Ramos (cell line): ENCODE results near the gene ZNF273.
"Not testable (repeated sequence)": the region's sequence is repeated elsewhere in the genome, so short reads cannot be mapped to it uniquely, and the experiment has no call there.

Source experiments
- in situ Hi-C: fragments of 300-500 bp; cut with MboI; formaldehyde crosslinking; loops from one replicate; pipeline ENCODE4 v1.14.3; 2022; ENCODE audit warnings: low sequenced_read_pairs; ENCODE audit not compliant: unreplicated experiment

Gene ZNF273

GRCh38 chr7:64888901-64889685 lies 14.0 kb upstream of the ZNF273 start:
- in situ Hi-C loops, result no loop called here

GRCh38 chr7:64889686-64890162 lies 13.3 kb upstream of the ZNF273 start:
- in situ Hi-C loops, result no loop called here

GRCh38 chr7:64890273-64890672 lies 12.8 kb upstream of the ZNF273 start:
- in situ Hi-C loops, result not testable (repeated sequence)

- in situ Hi-C loops, result no loop called here
Measured at GRCh38 chr7:64890761-64891362, 12.2 kb upstream of the ZNF273 start.

- in situ Hi-C loops, result not testable (repeated sequence)
Measured at GRCh38 chr7:64891363-64892081, 11.6 kb upstream of the ZNF273 start.

GRCh38 chr7:64892116-64892515 lies 11.0 kb upstream of the ZNF273 start:
- in situ Hi-C loops, result no loop called here

GRCh38 chr7:64892666-64893309 lies 10.3 kb upstream of the ZNF273 start:
- in situ Hi-C loops, result no loop called here

- in situ Hi-C loops, result no loop called here
Measured at GRCh38 chr7:64893401-64893800, 9.7 kb upstream of the ZNF273 start.

- in situ Hi-C loops, result loop anchor here (10.0 to 25.0 kb wide), 2 partner anchors 240 to 598 kb away; partner anchors contain the start of gene ZNF107
Measured at GRCh38 chr7:64902461-64902805, 640 bp upstream of the ZNF273 start.

GRCh38 chr7:64904008-64904407 lies 935 bp downstream of the ZNF273 start:
- in situ Hi-C loops, result loop anchor here (10.0 to 25.0 kb wide), 2 partner anchors 242 to 599 kb away; partner anchors contain the start of gene ZNF107

- in situ Hi-C loops, result loop anchor here (10.0 to 25.0 kb wide), 2 partner anchors 243 to 600 kb away; partner anchors contain the start of gene ZNF107
Measured at GRCh38 chr7:64905133-64905532, 2.1 kb downstream of the ZNF273 start.

- in situ Hi-C loops, result loop anchor here (10.0 to 25.0 kb wide), 2 partner anchors 243 to 601 kb away; partner anchors contain the start of gene ZNF107
Measured at GRCh38 chr7:64905547-64905946, 2.5 kb downstream of the ZNF273 start.

- in situ Hi-C loops, result loop anchor here (10.0 to 25.0 kb wide), 2 partner anchors 245 to 603 kb away; partner anchors contain the start of gene ZNF107
Measured at GRCh38 chr7:64907641-64908326, 4.7 kb downstream of the ZNF273 start.

GRCh38 chr7:64908358-64908757 lies 5.3 kb downstream of the ZNF273 start:
- in situ Hi-C loops, result loop anchor here (10.0 to 25.0 kb wide), 2 partner anchors 246 to 604 kb away; partner anchors contain the start of gene ZNF107

- in situ Hi-C loops, result loop anchor here (25.0 kb wide), 1 partner anchor 252 kb away; the partner anchor contains the start of gene ZNF107
Measured at GRCh38 chr7:64914557-64914956, 11.5 kb downstream of the ZNF273 start.

- in situ Hi-C loops, result loop anchor here (25.0 kb wide), 1 partner anchor 253 kb away; the partner anchor contains the start of gene ZNF107
Measured at GRCh38 chr7:64915301-64915700, 12.2 kb downstream of the ZNF273 start.

- in situ Hi-C loops, result not testable (repeated sequence)
Measured at GRCh38 chr7:64928252-64929187, 25.4 kb downstream of the ZNF273 start.

- in situ Hi-C loops, result no loop called here
Measured at GRCh38 chr7:64934478-64934877, 31.4 kb downstream of the ZNF273 start.
